CD4-positive, alpha-beta T cell treated with Interleukin-4 for 1 hour (primary cell): ENCODE results near the gene EIF6.

ENCODE experiments used
- DNase-seq, 2 donors: peaks; one replicate each; pipeline ENCODE4 v3.0.0-alpha.2; 2020 to 2022

Gene EIF6

GRCh38 chr20:35293303-35294292 lies 9.0 kb upstream of the EIF6 start:
- DNase-seq = no peak

GRCh38 chr20:35292504-35293285 lies 8.1 kb upstream of the EIF6 start:
- DNase-seq = no peak

DNA sequence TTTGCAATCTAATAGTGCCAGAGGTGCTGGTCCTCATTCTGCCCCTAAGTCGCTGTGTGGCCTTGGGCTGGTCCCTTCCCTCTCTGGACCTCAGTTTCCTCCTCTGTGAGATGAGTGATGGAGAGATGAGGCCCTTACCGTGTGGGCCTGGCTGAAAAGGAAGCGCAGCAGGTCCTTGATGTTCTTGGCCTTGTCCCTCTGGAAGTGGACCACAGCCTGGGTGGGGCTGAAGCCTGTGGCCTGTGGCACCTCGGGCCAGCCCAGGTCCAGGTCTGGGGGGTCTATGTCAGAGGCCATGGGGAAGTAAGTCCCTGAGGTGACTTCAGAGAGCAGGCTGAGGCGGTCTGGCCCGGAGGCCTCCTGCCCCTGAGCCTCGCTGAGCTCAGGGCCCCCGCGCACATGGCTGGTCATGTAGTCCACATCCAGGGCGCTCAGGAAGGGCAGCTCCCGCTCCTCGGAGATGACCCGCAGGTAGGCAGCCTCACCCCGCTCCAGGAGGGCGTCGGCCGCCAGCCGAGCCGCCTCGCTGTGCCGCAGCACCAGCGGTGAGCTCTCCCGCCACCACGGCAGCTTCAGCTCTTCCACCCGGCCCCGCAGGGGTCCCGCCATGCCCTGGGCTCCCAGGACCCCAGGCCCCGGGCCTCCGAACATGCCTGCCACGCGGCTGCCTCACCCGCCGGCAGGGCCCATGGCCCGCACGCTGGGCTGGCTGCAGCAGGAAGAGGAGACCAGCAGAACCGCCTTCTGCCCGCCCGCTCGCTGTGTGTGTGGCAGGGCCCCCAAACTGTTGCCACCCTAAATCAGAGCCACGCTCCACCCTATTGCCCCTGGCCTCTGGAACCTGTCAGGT lies 7.3 kb upstream of the EIF6 start, which contains the start of gene FAM83C:
Gene FAM83C (minus strand): TSS at position 772 of the 850 bp plus-strand sequence. CDS start 121 bp downstream, at position 651.
- no peak for DNase-seq

- no peak for DNase-seq
Measured at GRCh38 chr20:35290887-35291417, 6.4 kb upstream of the EIF6 start.

DNA sequence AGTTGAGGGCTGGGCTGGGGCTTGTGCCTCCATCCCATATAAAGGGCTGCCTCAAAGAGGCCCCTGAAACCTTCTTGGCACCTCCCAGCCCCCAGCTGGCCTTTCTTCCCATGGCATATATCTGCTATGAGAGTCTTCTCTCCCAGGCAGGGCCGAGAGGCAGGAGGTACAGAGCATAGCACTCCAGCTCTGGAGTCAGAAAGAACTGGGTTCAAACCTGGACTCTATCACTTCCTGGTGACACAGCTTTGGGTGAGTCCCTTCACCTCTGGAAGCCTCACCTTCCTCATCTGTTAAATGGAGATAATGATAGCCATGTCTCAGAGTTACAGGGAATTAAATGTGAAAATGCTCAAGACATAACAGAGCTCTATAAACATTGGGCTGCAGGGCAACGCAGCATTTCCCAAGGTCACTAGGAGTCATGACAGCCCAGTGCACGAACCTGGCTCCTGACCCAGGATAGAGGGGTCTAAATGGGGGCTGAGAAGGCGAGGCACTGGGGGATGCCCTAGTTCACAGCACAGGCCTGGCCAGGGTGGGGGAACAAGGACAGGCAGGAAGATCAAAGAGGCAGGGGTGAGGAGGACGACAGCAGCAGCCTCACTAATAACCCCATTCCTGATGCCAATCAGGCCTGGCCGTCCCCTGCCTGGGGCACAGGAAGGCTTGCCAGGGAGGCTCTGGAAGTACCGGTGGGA lies 5.8 kb upstream of the EIF6 start:
- no peak for DNase-seq

GRCh38 chr20:35288325-35289060 lies 3.9 kb upstream of the EIF6 start:
- DNase-seq = no peak

GRCh38 chr20:35287509-35288324 lies 3.1 kb upstream of the EIF6 start:
- no peak for DNase-seq

DNA sequence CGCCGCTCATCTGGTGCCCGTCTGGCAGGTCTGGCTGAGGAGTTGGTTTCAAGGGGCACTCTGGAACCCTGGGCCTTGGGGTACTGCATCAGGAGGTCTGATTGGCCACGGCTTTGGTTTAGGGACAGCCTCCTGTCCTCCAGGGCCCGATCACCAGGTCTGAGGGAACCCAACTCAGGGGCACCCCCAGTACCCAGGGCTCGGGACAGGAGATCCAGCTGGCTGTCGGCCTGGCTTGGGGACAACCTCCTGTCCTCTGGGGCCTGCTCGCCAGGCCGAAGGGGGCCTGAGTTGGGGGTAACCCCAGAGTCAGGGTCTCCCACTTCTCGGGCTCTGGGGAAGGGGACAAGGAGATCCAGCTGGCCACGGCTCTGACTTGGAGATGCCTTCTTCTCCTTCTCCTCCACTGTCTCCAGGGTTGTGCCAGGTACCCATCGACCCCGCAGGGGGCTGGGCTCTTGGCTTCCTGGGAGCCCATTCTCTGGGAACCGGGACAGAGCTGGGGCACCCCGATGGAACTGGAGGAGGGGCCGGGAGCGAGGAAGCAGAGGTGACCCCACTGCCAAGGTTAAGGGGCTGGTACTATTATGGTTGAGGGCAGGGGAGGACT lies 2.4 kb upstream of the EIF6 start:
- no peak for DNase-seq

GRCh38 chr20:35286077-35286898 lies 1.7 kb upstream of the EIF6 start:
- no peak for DNase-seq

DNA sequence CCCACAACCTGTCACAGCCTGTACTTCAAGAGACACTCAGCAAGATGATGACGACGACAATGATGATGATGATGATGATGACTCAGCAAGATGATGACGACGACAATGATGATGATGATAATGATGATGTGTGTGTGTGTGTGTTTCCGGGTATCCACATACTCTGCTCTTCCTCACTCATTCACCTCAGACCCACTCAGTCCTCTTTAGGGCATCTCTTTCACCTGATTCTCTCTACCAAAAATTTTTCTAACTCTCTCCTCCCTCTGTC lies 1.2 kb upstream of the EIF6 start:
- DNase-seq = no peak

- DNase-seq = no peak
Measured at GRCh38 chr20:35284992-35285805, 627 bp upstream of the EIF6 start.

DNA sequence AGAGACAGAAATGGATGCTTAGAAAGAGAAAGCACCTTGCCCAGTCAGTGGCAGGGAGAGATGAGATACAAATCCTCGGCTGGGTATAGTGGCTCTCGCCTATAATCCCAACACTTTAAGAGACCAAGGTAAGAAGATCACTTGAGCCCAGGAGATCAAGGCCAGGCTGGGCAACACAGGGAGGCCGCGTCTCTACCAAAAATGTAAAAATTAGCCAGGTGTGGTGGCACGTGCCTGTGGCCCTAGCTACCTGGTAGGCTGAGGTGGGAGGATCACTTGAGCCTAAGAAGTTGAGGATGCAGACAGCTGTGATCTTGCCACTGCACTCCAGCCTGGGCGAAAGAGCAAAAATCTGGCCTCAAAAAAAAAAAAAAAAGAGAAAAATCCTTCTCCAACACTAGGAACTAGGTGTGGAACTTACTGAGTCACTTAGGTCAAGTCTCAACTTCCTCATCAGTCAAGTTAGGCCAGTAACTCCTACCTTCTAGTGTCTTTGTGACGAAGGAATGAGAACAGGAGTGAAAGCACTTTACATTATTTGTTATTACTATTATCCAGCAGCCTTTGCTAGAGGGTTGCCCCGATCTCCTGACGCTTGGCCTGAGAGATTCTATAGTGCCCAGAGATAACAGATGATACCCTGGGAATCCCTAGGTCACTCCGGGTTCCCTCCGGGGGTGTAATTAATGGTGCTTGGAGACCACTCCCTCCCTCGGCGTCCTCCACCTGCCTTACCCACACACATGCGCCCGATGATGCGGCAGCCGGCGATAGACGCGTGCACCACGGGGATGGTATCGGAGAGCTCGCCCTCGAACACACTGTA lies 918 bp downstream of the EIF6 start:
- no peak for DNase-seq

DNA sequence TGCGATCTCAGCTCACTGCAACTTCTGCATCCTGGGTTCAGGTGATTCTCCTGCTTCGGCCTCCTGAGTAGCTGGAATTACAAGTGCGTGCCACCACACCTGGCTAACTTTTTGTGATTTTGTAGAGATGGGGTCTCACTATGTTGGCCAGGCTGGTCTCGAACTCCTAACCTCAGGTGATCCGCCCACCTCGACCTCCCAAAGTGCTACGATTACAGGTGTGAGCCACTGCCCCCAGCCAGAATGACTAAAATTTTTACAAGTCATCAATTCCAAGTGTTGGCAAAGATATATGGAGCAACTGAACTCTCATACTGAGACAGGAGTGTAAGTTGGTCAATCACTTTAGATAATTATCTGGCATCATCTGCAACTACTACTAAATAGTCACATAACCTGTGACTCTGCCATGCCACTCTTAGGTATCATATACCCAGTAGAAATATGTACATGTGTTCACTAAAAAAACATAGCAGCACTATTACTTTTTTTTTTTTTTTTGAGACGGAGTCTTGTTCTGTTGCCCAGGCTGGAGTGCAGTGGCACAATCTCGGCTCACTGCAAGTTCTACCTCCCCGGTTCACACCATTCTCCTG lies 3.0 kb downstream of the EIF6 start:
- no peak for DNase-seq

DNA sequence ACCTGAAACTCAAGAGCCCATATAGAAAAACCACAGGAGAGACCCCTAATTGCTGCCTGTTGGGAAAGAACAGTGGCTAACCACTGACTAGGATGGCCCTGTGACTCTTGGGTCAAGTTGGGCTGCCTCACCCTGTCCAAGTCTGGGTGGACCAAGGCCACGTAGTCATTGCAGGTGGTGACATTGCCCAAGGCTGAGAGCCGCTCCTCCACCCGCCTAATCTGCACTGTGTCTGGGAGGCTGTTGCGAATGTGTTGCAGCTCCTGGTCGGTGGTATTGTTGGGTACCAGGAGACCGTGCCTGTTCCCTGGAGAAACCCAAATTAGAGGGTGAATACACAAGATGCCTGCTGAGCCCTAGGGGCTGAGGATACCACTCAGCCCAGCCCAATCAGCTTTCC lies 4.0 kb downstream of the EIF6 start:
- DNase-seq = no peak

- no peak for DNase-seq
Measured at GRCh38 chr20:35279533-35280174, 4.9 kb downstream of the EIF6 start.

- DNase-seq = no peak
Measured at GRCh38 chr20:35279040-35279439, 5.5 kb downstream of the EIF6 start.
